ENCODE measurements around the gene CFI.
"Not testable (repeated sequence)": the region's sequence is repeated elsewhere in the genome, so short reads cannot be mapped to it uniquely, and the experiment has no call there.

Gene CFI

DNA sequence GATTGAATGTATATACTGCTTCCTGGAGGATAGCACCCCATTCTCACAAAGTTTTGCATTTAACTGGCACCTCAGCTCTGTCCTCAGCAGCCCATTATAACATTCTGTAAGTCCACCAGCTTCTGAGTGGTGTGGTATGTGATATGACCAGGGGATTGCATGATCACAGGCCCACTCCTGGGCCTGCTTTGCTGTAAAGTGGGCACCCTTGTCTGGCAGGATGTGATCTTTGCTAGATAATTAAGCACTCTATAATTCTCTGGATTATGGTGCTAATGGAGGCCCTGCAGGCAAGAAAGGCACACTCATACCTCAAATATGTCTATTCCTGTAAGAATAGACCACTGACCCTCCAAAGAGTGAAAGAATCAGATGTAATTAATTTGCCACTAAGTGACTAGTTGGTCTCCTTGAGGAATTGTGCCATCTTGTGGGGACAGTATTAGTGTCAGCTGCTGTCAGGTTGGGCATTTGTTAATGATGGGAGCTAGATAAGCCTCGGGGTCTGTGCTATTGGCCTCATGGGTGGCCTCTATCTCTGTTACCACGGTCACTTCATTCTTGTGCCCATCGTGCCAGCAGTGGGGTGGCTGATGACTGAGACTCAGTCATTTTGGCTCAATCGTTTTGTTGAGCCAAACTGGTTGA is 2.2 kb upstream of the CFI start:
- intact Hi-C loops (cut with DNase I): no loop called here
- peak in 8 of 42 donors; percentile 7 to 40 (median 24) for DNase-seq

DNA sequence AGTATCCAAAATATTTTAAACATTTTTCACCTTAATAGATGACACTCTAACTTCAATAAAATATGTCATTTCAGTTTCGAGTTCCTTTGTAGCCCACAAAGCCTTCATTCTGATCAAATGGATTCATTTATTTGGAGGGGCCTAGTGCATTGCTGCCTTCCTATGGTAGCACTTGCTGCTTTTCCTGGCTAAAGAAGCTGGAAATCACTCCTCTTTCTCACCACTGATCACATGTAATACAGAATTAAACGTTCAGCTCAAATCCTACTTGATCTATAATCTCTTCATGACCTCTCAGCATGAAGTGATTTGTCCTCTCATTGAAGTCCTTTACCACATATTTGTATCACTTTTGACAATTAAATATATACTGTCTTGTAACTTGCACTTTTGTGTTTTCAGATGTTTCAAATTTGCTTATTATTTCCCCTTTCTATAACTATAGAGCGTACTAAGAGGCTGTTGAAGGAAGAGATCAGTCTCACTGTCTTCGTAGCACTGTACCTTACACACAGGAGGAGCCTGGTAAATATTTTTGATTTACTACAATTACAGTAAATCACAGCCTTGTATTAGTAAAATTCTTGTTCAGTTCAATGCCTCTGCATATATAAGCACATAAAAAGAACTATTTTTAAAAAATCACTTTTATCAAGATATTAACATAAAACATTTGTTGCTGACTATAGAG is 555 bp downstream of the CFI start:
- intact Hi-C loops (cut with DNase I): no loop called here
- no peak for DNase-seq

DNA sequence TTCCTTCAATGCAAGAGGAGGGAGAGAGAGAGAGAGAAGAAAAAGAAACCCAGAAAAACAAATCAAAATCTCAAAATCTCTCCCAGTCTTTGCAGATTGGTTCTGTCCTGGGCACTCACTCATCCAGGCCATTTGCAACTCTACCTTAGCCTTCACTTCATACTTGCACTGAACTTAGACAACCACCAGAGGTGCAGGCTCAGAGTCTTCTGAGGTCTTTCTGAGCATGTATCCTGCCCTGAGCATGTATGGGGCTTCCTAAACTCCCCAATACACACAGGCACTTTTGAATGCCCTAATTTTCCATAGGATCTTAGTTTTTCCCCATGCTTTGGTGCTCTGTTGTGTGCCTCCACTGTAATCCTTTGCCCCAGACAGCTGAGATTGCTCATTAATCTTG is 2.9 kb downstream of the CFI start:
- intact Hi-C loops (cut with DNase I): no loop called here
- no peak for DNase-seq

DNA sequence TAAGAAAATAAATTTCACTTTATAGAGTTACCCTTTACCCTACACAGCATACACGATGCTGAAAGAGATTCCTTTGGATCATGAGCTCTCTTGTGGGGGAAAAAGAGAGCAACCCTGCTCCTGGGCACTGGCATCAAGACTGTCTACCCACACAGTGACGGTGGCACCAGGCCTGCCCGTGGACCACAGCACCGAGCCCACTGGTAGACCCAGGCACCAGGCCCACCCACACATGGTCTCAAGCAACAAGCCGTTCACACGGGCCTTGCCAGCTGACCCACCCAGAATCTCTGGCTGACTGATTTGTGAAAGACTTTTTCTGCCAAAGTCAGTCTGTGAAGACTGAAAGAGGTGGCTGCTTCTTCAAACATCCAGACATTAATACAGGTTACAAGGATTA is 6.7 kb downstream of the CFI start:
- no peak for DNase-seq
- intact Hi-C loops (cut with DNase I): no loop called here

DNA sequence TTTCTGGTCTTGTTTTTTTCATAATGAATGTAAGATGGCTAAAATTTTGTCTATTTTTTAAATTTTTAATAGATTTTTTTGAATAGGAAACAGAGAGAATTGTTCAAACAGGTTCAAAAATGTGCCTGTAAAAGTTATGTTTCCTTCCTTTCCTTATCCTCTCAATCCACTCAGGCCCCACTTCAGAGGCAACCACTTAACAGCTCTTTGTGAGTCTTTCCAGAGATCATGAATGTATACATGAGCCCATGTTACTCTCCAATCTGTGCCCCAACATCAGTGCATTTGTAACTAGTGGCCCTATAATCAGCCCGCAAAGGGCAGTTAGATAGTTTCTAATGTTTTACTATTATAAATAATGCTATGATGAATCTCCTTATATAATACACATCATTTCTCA is 14.0 kb downstream of the CFI start:
- intact Hi-C loops (cut with DNase I): no loop called here
- DNase-seq: no peak

DNA sequence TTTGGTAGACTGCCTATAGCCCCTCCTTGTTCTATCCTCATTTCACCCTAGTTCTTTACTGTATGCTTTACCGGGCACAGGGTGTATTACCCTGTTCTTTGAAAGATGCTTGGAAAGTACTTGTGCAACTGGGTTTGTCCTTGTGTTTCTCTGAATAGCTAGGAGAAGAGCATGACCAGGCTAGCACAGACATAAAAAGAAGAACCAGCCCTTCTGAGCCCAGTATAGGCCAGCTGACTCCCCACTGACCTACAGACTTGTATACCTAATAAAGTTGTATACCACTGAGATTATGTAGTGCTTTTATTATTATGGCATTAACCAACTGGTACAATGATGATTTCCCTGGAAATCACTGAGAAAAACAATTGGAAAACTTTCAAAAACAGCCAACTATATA is 15.0 kb downstream of the CFI start:
- no peak for DNase-seq
- intact Hi-C loops (cut with DNase I): no loop called here

DNA sequence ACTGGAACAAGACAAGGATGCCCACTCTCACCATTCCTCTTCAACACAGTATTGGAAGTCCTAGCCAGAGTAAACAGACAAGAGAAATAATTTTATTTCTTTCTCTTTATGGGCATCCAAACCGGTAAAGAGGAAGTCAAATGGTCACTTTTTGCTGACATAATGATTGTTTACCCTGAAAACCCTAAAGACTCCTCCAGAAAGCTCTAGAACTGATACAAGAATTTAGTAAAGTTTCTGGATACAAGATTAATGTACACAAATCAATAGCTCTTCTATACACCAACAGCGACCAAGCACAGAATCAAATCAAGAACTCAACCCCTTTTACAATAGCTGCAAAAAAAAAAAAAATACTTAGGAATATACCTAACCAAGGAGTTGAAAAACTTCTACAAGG is 19.7 kb downstream of the CFI start:
- intact Hi-C loops (cut with DNase I); DNase-seq: not testable (repeated sequence)

DNA sequence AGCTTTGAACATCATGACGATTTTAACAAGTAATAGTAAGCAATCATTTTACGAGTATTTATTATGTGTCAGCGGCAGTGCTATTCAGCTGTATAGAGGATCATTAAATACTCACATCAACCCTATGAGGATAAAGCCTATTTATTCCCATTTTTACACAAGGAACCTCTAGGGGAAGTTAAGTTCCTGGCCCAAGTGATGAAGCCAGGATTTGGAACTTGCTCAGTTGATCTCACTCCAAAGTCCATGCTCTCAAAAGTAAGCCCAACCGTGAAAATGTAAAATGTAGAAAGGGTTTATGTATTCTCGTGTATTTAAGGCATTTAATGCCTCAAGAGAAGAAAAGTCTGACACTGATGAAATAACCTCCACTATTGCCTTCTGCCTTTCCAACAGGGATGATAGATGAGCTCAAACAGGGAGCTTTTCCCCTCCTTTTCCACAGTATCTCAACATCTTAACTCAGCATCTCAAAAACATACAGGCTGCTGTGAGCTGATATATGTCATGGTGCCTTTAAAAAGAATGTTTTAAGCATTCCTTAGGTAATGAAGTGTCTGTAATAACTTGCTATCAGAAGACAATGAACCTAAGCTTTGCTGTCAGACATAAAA is 36.9 kb downstream of the CFI start:
- intact Hi-C loops (cut with DNase I): no loop called here

DNA sequence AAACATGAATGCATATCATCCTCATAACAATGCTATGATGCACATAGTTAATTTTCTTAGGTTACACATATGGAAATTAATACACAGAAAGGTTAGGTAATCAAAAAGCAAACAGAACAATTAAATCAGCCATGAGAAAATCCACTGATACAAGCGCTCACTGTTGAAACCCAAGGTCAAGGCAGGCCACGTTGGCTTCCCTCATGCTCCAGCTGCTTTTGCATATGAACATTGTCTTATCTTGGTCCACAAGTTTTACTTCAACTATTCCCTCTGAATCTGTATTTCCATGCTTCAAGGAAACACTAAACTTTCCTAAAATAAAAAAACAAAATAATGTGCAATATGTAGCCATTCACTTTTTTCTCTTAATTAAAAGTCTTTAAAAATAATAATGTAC is 37.4 kb downstream of the CFI start:
- no peak for DNase-seq
- intact Hi-C loops (cut with DNase I): no loop called here

More for the DNA sequence above, 36.9 kb downstream of the CFI start:
- DNase-seq: no peak

DNA sequence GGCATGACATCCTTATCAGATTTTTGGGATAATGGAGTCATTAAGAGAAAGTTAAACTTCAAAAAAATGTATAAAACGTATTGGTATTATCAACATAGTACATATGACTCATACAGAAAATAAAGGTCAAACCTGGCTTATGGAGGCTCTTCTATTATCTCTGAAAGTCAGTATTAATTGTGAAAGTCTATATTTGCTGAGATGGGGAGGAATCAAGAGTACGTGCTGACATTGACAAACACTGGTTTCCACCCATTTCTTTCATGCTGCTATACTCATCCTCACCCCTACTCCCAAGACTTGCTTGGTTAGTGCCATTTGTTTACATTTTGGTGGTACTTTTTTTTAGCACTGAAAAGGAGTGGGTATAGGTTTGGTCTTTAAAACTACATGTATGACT is 41.1 kb downstream of the CFI start:
- no peak for DNase-seq
- intact Hi-C loops (cut with DNase I): no loop called here

DNA sequence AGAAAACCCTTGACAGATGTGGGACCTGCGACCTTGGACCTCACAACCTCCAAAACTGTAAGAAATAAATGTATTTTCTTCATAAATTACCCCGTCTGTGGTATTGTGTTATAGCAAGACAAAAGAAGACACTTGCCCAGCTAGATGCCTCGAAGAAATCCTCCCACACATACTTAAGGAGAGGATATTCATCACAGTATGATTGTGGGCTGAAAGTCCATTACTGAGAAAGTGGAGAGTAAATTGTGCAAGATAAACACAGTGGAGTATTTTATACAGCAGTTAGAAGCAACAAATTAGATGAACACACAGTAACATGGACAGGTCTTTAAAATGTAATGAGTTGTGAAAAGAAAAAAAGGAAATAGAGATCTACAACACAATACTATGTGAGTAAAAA is 46.1 kb downstream of the CFI start:
- no peak for DNase-seq
- intact Hi-C loops (cut with DNase I): no loop called here

DNA sequence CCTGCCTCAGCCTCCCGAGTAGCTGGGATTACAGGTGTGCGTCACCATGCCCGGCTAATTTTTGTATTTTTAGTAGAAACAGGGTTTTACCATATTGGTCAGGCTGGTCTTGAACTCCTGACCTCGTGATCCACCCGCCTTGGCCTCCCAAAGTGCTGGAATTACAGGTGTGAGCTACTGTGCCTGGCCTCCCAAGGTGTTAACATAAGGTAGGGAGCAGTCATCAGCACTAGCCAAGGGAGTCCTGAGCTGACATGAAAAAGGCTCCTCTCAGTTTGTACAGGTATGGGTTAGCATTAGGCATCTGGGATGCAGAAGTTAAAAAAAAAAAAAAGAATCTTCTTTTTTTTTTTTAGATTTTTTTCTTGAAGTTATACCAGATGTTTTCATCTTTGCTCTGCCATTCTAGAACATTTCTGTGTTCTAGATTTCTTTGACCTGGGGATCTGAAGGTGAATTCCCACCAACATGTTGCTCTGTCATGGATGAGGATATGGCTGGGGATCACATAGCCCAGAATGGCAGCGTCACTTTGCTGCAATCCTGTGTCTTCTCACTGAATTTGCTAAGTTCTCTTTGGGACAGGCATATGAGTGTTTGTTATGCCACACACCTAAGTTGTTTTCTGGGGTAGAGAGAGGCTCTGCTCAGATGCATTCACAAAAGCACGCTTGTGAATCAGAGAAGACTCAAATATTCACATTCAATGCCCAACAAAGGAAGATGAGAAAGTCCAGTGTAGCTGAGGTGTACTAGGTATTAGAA is 47.5 kb downstream of the CFI start:
- DNase-seq: no peak
- intact Hi-C loops (cut with DNase I): no loop called here

DNA sequence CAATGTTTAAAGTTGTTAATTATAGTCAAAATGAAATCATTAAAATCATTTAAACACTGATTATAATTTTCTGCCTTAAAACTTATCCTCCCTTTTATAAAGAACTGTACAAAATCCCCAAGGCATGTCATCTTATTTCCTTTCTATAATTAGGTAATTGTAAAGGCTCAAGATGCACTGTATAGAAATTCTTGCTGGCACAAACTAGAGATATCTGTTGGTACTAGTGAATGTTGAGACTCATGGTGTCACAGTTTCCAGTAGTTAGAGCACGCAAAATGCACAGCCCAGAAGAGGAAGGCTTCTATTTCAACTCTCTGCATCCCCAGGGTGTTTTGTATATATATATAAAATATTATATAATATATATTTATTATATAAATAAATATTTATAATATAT is 49.3 kb downstream of the CFI start:
- DNase-seq: no peak
- intact Hi-C loops (cut with DNase I): no loop called here

DNA sequence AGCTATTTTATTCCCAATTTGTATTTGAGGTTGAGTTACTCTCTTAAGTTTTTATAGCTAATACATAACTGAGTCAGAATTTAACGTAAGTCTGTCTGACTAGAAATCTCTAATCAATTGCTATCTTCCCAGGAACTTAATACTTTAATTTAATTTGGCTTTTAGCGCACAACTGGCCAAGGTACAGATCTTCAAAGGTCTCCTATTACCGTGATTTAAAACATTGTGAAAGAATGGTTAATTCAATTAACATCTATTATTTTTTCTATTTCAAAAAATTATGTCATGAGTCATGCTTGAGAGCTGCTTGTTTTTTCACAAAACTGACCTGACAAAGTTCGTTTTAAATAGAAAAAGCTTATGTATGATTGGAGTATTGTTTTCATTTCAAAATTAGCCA is 49.9 kb downstream of the CFI start:
- intact Hi-C loops (cut with DNase I): no loop called here
- DNase-seq: no peak

DNA sequence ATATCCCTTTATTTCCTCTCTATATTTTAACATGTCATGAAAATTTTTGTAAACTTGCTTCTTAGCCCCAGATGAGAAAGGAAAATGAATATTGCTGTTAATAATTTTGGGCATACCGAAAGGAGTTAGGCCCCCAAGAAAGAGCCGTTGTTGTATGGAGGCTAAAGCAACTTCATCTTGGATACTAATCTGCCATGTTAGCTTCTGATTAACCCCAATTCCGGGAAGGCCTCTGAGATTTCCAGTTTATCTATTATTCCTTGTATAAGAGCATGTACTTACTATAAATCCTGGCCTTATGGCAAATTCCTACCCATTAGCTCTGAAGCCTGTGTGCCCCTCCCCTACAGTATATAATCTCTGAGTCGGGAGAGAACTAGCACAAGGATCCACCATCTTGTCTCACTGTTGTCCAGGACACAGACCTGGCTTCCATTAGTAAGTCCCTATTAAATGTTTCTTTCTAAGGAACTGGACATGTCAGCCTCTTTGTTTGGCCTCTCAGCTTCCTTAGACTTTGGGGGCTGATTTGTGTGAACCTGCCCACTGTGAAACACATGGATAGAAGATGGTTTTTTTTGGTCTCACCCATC is 51.1 kb downstream of the CFI start:
- intact Hi-C loops (cut with DNase I): no loop called here
- DNase-seq: no peak

DNA sequence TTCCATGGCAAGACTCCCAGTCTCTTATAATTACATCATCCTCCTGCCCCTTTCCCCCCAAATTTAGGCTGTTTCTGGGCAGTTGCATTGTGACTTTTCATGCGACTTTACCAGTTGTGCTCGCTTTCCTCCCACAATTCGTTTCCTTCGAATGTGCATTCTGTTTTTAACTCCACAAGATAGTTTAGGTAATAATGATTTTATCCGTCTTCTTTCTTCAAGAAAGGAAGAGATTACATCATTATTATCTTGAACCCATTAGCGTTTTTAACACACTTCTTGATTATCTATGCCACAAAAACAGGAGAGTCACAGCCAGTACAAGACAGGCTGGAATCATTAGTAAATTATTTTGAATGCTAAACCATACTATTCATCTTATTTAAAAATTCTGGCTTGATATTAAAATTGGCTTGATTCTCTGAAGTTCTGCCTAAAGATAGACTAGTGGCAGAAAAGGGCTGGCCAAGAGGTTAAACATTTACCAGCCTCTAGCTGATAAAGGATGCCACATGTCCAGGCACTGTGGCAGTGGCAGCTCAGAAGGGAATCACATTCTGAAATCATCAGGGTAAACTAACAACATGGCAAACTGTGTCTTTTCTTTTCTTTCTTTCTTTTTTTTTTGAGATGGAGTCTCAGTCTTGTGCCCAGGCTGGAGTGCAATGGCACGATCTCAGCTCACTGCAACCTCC is 52.3 kb downstream of the CFI start:
- intact Hi-C loops (cut with DNase I): no loop called here
- no peak for DNase-seq

DNA sequence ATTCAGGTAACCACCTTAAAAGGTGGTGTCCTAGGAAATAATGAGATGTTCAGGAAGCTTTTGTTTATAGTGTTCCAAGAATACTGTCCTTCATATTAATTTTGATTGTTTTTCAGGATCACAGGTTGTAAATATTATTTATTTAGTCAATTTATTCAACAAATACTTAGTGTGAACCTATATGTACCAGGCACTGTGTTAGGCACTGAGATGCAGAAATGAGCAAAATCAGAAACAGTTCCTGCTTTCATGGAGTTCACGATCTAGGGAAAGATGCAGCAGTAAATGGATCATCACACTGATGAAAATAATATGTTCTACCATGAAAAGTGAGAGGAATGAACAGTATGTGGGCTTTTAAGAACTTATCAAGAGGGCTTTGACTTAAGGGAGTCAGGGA is 53.7 kb downstream of the CFI start:
- intact Hi-C loops (cut with DNase I): no loop called here
- no peak for DNase-seq

DNA sequence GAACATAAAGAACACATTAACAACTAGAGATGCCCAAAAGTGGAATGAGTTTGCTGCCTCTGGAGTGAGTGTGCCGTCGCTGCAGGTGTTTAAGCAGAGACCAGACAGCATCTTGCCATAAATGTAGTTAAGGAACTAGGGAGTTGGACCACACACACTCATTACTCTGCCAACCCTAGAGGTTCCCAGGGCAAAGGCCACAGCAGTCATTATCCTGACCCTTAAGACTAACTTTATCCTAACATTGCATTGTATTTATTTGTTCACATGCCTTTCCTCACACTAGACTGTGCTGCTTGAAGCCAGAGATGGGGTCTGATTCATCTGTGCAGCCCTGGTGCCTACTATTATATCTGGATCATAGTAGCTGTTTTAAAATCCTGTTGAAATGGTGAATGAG is 55.1 kb downstream of the CFI start:
- intact Hi-C loops (cut with DNase I): no loop called here
- no peak for DNase-seq

DNA sequence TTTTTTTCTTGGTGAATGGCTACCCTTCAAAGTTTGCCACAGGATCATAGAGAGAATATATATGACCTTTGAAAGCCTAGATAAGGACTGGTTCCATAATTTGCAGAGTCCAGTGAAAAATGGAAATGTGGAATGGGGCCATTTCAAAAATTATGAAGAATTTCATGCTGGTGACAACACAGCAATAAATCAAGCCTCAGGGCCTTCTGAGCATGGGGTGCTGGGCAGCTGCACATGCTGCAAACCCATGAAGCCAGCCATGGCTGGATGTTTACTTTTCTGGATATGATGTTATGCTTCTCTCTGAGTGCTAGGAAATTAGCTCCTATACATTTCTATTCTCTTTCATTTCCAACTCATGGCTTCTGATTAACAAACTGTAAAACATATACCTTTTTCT is 56.0 kb downstream of the CFI start:
- intact Hi-C loops (cut with DNase I): no loop called here
- no peak for DNase-seq

All from head of caudate nucleus (tissue), 42 donors.